NCI-H82 (cell line): ENCODE measurements around the gene SHFL.

Experiments
- DNase-seq: peaks from one replicate; lab custom pipeline; 2025; lab: John Stamatoyannopoulos, UW

SHFL gene

GRCh38 chr19:10085641-10086590 lies at the start of gene SHFL:
SHFL (plus strand) TSS chr19:10086317; CDS start chr19:10086428, 111 bp downstream.
- no peak for DNase-seq

- no peak for DNase-seq
Measured at GRCh38 chr19:10036601-10037071, 49.5 kb upstream of the SHFL start.

GRCh38 chr19:10037367-10037766 lies 48.8 kb upstream of the SHFL start:
- no peak for DNase-seq

GRCh38 chr19:10037809-10038208 lies 48.3 kb upstream of the SHFL start:
- no peak for DNase-seq

GRCh38 chr19:10043286-10043927 lies 42.7 kb upstream of the SHFL start:
- peak; percentile 30 for DNase-seq

- DNase-seq, result no peak
Measured at GRCh38 chr19:10044390-10044789, 41.7 kb upstream of the SHFL start.

GRCh38 chr19:10045371-10045770 lies 40.7 kb upstream of the SHFL start:
- no peak for DNase-seq

GRCh38 chr19:10049626-10050025 lies 36.5 kb upstream of the SHFL start:
- DNase-seq, result no peak

GRCh38 chr19:10052602-10053360 lies 33.3 kb upstream of the SHFL start:
- DNase-seq, result no peak

GRCh38 chr19:10061717-10062310 lies 24.3 kb upstream of the SHFL start:
- DNase-seq, result no peak

GRCh38 chr19:10068205-10068604 lies 17.9 kb upstream of the SHFL start:
- DNase-seq, result no peak

- no peak for DNase-seq
Measured at GRCh38 chr19:10069046-10069445, 17.1 kb upstream of the SHFL start.

GRCh38 chr19:10070730-10071446 lies 15.2 kb upstream of the SHFL start:
- no peak for DNase-seq

- peak; percentile 46 for DNase-seq
Measured at GRCh38 chr19:10074153-10074552, 12.0 kb upstream of the SHFL start.

GRCh38 chr19:10076535-10076934 lies 9.6 kb upstream of the SHFL start:
- DNase-seq, result no peak

- DNase-seq, result no peak
Measured at GRCh38 chr19:10078329-10078728, 7.8 kb upstream of the SHFL start.

GRCh38 chr19:10079031-10079453 lies 7.1 kb upstream of the SHFL start:
- no peak for DNase-seq

- no peak for DNase-seq
Measured at GRCh38 chr19:10083911-10084310, 2.2 kb upstream of the SHFL start.

GRCh38 chr19:10084803-10085202 lies 1.3 kb upstream of the SHFL start:
- DNase-seq, result no peak

- DNase-seq, result no peak
Measured at GRCh38 chr19:10086591-10087192, 575 bp downstream of the SHFL start.
